SK-N-SH treated with all-trans-retinoic acid at 6 μM for 48 hours (cell line): ENCODE results near the gene HDAC1.
A peak's percentile ranks its signal among the peaks of the same experiment; 100 is the strongest.

Source experiments
- ATAC-seq: fragments of 200-7000 bp; cut with Tn5 transposase; 3 replicates; pipeline ENCODE4 v1.9.1; 2020; ENCODE audit warnings: mild to moderate bottlenecking, moderate library complexity
- ARNTL ChIP-seq: fragments of 450-650 bp; formaldehyde crosslinking; IDR thresholded peaks from 2 replicates; pipeline ENCODE4 v1.5.0; 2020; ENCODE audit warnings: low read depth, mild to moderate bottlenecking, moderate library complexity, borderline replicate concordance
- BACH2 ChIP-seq: fragments of 250-450 bp; sonication (Bioruptor Pico); IDR thresholded peaks from 2 replicates; pipeline ENCODE4 v1.9.0; 2021; ENCODE audit warnings: mild to moderate bottlenecking, borderline replicate concordance
- CSRNP3 ChIP-seq: fragments of 250-450 bp; sonication (Bioruptor Pico); IDR thresholded peaks from 2 replicates; pipeline ENCODE4 v1.5.1; 2021; ENCODE audit warnings: mild to moderate bottlenecking, moderate library complexity
- ESRRG ChIP-seq: fragments of 250-450 bp; sonication (Bioruptor Pico); IDR thresholded peaks from 2 replicates; pipeline ENCODE4 v1.6.1; 2021; ENCODE audit warnings: mild to moderate bottlenecking
- GLIS3 ChIP-seq: fragments of 250-450 bp; sonication (Bioruptor Pico); IDR thresholded peaks from 2 replicates; pipeline ENCODE4 v1.5.0; 2020; ENCODE audit warnings: mild to moderate bottlenecking, moderate library complexity
- ISL1 ChIP-seq: fragments of 250-450 bp; sonication (Bioruptor Pico); IDR thresholded peaks from 2 replicates; pipeline ENCODE4 v2.1.2; 2022; ENCODE audit warnings: mild to moderate bottlenecking, moderate library complexity
- PPARA ChIP-seq: fragments of 250-450 bp; sonication (Bioruptor Pico); IDR thresholded peaks from 2 replicates; pipeline ENCODE4 v1.5.0; 2020; ENCODE audit warnings: mild to moderate bottlenecking, borderline replicate concordance
- SNAI2 ChIP-seq: fragments of 250-450 bp; sonication (Bioruptor Pico); IDR thresholded peaks from 2 replicates; pipeline ENCODE4 v1.5.0; 2020; ENCODE audit warnings: mild to moderate bottlenecking, moderate library complexity
- TCF4 ChIP-seq: fragments of 250-450 bp; sonication (Bioruptor Pico); IDR thresholded peaks from 2 replicates; pipeline ENCODE4 v1.8.0; 2021; ENCODE audit warnings: mild to moderate bottlenecking, moderate library complexity, borderline replicate concordance
- TOX ChIP-seq: fragments of 250-450 bp; sonication (Bioruptor Pico); IDR thresholded peaks from 2 replicates; pipeline ENCODE4 v1.8.0; 2021; ENCODE audit warnings: mild to moderate bottlenecking, moderate library complexity, borderline replicate concordance
- ZC3H10 ChIP-seq: fragments of 250-450 bp; sonication (Bioruptor Pico); IDR thresholded peaks from 2 replicates; pipeline ENCODE4 v1.5.1; 2021; ENCODE audit warnings: mild to moderate bottlenecking, moderate library complexity
- ZFP3 ChIP-seq: fragments of 250-450 bp; sonication (Bioruptor Pico); IDR thresholded peaks from 2 replicates; pipeline ENCODE4 v1.5.0; 2020; ENCODE audit warnings: mild to moderate bottlenecking, moderate library complexity
- ZFP30 ChIP-seq: fragments of 450-650 bp; formaldehyde crosslinking; IDR thresholded peaks from 2 replicates; pipeline ENCODE4 v1.5.0; 2022; ENCODE audit warnings: mild to moderate bottlenecking, moderate library complexity
- ZNF565 ChIP-seq: fragments of 450-650 bp; formaldehyde crosslinking; conservative IDR thresholded peaks from 2 replicates; pipeline ENCODE4 v1.5.0; 2020; ENCODE audit warnings: low read depth, mild to moderate bottlenecking, moderate library complexity
- ZNF70 ChIP-seq: fragments of 450-650 bp; formaldehyde crosslinking; IDR thresholded peaks from 2 replicates; pipeline ENCODE4 v1.5.0; 2020; ENCODE audit warnings: mild to moderate bottlenecking, moderate library complexity
- ZNF8 ChIP-seq: fragments of 450-650 bp; formaldehyde crosslinking; IDR thresholded peaks from 2 replicates; pipeline ENCODE4 v1.5.0; 2020; ENCODE audit warnings: mild to moderate bottlenecking, moderate library complexity
- TF ChIP-seq, protein P1 (sequence below): fragments of 250-450 bp; sonication (Bioruptor Pico); IDR thresholded peaks from 2 replicates; pipeline ENCODE4 v1.8.0; 2021; ENCODE audit warnings: low read depth, mild to moderate bottlenecking, moderate library complexity, borderline replicate concordance
- TF ChIP-seq, protein P2 (sequence below): fragments of 250-450 bp; sonication (Bioruptor Pico); IDR thresholded peaks from 2 replicates; pipeline ENCODE4 v1.5.0; 2020; ENCODE audit warnings: mild to moderate bottlenecking, moderate library complexity

The HDAC1 gene

DNA sequence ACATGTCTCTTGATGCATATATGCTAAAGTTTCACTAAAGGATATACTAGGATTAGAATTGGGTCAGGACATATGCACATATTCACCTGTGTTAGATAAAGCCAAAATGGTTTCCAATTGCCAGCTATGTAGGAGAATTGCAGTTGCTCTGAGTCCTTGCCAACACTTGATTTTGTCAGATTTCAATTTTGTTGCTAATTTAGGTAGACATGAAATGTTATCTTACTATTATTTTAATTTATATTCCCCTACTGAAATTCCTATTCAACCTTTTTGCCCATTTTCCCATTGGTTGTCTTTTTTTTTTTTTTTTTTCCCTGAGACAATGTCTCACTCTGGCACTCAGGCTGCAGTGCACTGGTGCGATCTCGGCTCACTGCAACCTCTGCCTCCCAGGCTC is 13.4 kb downstream of the HDAC1 start:
- ATAC-seq: no peak
- no peak for TF ChIP-seq ZNF70
- no peak for TF ChIP-seq PPARA (CRISPR knock-in tag)
- TF ChIP-seq CSRNP3 (CRISPR knock-in tag): no peak
- TF ChIP-seq ZFP3: no peak
- TF ChIP-seq SNAI2 (CRISPR knock-in tag): no peak

- no peak for TF ChIP-seq TCF4
- no peak for TF ChIP-seq ZNF8 (CRISPR knock-in tag)
- TF ChIP-seq GLIS3: no peak
- no peak for TF ChIP-seq ISL1 (CRISPR knock-in tag)
- TF ChIP-seq ZFP3: no peak
- no peak for TF ChIP-seq SNAI2 (CRISPR knock-in tag)
- TF ChIP-seq, protein P1, sequence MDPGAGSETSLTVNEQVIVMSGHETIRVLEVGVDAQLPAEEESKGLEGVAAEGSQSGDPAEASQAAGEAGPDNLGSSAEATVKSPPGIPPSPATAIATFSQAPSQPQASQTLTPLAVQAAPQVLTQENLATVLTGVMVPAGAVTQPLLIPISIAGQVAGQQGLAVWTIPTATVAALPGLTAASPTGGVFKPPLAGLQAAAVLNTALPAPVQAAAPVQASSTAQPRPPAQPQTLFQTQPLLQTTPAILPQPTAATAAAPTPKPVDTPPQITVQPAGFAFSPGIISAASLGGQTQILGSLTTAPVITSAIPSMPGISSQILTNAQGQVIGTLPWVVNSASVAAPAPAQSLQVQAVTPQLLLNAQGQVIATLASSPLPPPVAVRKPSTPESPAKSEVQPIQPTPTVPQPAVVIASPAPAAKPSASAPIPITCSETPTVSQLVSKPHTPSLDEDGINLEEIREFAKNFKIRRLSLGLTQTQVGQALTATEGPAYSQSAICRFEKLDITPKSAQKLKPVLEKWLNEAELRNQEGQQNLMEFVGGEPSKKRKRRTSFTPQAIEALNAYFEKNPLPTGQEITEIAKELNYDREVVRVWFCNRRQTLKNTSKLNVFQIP: no peak
- no peak for TF ChIP-seq ZNF70
- TF ChIP-seq, protein P2, sequence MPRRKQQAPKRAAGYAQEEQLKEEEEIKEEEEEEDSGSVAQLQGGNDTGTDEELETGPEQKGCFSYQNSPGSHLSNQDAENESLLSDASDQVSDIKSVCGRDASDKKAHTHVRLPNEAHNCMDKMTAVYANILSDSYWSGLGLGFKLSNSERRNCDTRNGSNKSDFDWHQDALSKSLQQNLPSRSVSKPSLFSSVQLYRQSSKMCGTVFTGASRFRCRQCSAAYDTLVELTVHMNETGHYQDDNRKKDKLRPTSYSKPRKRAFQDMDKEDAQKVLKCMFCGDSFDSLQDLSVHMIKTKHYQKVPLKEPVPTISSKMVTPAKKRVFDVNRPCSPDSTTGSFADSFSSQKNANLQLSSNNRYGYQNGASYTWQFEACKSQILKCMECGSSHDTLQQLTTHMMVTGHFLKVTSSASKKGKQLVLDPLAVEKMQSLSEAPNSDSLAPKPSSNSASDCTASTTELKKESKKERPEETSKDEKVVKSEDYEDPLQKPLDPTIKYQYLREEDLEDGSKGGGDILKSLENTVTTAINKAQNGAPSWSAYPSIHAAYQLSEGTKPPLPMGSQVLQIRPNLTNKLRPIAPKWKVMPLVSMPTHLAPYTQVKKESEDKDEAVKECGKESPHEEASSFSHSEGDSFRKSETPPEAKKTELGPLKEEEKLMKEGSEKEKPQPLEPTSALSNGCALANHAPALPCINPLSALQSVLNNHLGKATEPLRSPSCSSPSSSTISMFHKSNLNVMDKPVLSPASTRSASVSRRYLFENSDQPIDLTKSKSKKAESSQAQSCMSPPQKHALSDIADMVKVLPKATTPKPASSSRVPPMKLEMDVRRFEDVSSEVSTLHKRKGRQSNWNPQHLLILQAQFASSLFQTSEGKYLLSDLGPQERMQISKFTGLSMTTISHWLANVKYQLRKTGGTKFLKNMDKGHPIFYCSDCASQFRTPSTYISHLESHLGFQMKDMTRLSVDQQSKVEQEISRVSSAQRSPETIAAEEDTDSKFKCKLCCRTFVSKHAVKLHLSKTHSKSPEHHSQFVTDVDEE (CRISPR knock-in tag): no peak
- TF ChIP-seq ZC3H10 (CRISPR knock-in tag): no peak
- no peak; the same call in 2 of the 3 replicates for ATAC-seq
Measured at GRCh38 chr1:32307324-32307723, 15.4 kb downstream of the HDAC1 start.

DNA sequence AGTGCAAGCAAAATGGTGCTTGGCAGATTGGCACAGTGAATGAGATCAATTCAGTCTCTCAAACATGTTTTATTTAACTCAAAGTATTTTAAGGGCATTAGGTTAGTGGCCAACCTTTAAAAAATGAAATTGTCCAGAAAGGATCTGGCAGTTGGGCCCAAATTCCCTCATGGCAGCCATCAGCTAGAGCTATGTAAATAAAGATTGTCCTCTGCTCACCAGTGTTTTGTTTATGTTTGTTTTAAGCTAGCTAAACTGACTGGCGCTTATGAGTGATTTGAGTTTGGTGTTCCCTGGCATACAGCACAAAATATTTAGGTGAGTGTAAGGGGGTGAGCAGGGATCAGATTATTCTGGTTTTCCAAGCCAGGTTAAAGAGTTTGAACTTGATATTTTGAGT is 18.1 kb downstream of the HDAC1 start:
- TF ChIP-seq CSRNP3 (CRISPR knock-in tag) (no peak), GLIS3 (no peak), BACH2 (no peak), ZC3H10 (CRISPR knock-in tag) (no peak), SNAI2 (CRISPR knock-in tag) (no peak), ZFP30 (CRISPR knock-in tag) (no peak)
- ATAC-seq: no peak

- TF ChIP-seq ISL1 (CRISPR knock-in tag) (no peak), ESRRG (CRISPR knock-in tag) (no peak), TCF4 (peak; percentile 94), ZNF565 (CRISPR knock-in tag) (no peak)
- TF ChIP-seq, protein P1: no peak
- no peak; the same call in 2 of the 3 replicates for ATAC-seq
Measured at GRCh38 chr1:32311709-32312393, 20.0 kb downstream of the HDAC1 start.

DNA sequence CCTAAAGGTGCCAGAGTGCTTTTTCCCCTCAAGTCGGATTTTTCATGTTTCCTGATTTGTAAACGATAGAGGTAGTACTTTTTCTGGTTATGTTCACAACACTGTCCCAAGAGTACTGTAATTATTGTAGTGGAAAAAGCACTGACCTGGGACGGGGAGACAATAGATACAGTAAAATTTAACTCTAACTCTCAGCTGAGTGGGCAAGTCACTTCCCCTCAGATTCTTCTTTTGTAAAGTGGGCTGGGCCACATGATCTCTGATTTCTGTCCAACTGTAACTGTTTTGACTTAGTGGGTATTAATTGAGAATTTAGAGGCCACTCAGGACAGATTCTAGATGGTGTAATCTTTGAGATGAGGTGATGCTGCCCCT is 25.0 kb downstream of the HDAC1 start:
- no peak for ATAC-seq
- no peak for TF ChIP-seq ISL1 (CRISPR knock-in tag)
- TF ChIP-seq, protein P1: no peak
- no peak for TF ChIP-seq ZNF8 (CRISPR knock-in tag)
- TF ChIP-seq ARNTL (CRISPR knock-in tag): no peak
- no peak for TF ChIP-seq ZFP30 (CRISPR knock-in tag)
- TF ChIP-seq, protein P2 (CRISPR knock-in tag): no peak
- TF ChIP-seq TOX (CRISPR knock-in tag): no peak
